IMR-90 (cell line): ENCODE data around the gene RAD51B. TPM values are rescaled to one million over a fixed set of nuclear protein-coding genes. Genes with fewer than 3 reads are reported as not detected.

ENCODE experiments used
- ATAC-seq: fragments of 200-7000 bp; cut with Tn5 transposase; 2 replicates; pipeline ENCODE4 v1.9.1; 2020; ENCODE audit warnings: low read depth, mild to moderate bottlenecking, moderate library complexity
- BruUV-seq: library from RNA; stranded (reverse); fragments of 400-500 nt; replicated peaks from 2 replicates; lab custom pipeline; 2021; lab: Mats Ljungman, UMichigan
- CTCF ChIA-PET: fragments of 300-600 bp; formaldehyde crosslinking; extraction: SDS; loops from one replicate; lab custom pipeline; 2021; ENCODE audit warnings: antibody characterized with exemption; lab: Yijun Ruan, JAX
- POLR2A ChIA-PET: fragments of 300-600 bp; sonication (Branson Sonifier 250); formaldehyde crosslinking; loops from one replicate; lab custom pipeline; 2022; ENCODE audit warnings: antibody characterized with exemption; ENCODE audit not compliant: unreplicated experiment; lab: Charles Lee
- DNase-seq: peaks from one replicate; pipeline ENCODE4 v3.0.0; 2013
- H2AFZ ChIP-seq: replicated peaks from 2 replicates; pipeline ENCODE3; 2013; ENCODE audit warnings: low read length, mild to moderate bottlenecking; ENCODE audit not compliant: poor library complexity
- H2AK5ac ChIP-seq: 2 replicates; pipeline ENCODE4 v1.6.1; 2013; ENCODE audit warnings: low read depth, low read length, inconsistent platforms
- H2AK9ac ChIP-seq: replicated peaks from 2 replicates; pipeline ENCODE3; 2013; ENCODE audit warnings: mild to moderate bottlenecking, low read depth, low read length, moderate library complexity; ENCODE audit not compliant: poor library complexity
- H2BK120ac ChIP-seq: 2 replicates; pipeline ENCODE4 v1.6.1; 2013; ENCODE audit warnings: low read depth, low read length, inconsistent platforms
- H2BK15ac ChIP-seq: 3 replicates; pipeline ENCODE4 v1.6.1; 2013; ENCODE audit warnings: low read depth, low read length, inconsistent platforms
- H2BK20ac ChIP-seq: 2 replicates; pipeline ENCODE4 v1.6.1; 2013; ENCODE audit warnings: low read depth, mild to moderate bottlenecking, inconsistent platforms, low read length, moderate library complexity
- H2BK5ac ChIP-seq: 2 replicates; pipeline ENCODE4 v1.6.1; 2013; ENCODE audit warnings: mild to moderate bottlenecking, low read depth, low read length, inconsistent platforms; ENCODE audit not compliant: poor library complexity, severe bottlenecking
- H3K14ac ChIP-seq: replicated peaks from 2 replicates; pipeline ENCODE4 v1.6.1; 2013; ENCODE audit warnings: low read depth, low read length, inconsistent platforms
- H3K18ac ChIP-seq: 2 replicates; pipeline ENCODE4 v1.6.1; 2013; ENCODE audit warnings: low read depth, low read length, control low read depth
- H3K23ac ChIP-seq: 2 replicates; pipeline ENCODE4 v1.6.1; 2013; ENCODE audit warnings: low read depth, low read length, inconsistent platforms
- H3K27ac ChIP-seq: 2 replicates; pipeline ENCODE4 v1.5.1; 2013; ENCODE audit warnings: mild to moderate bottlenecking, control low read depth, low read length; ENCODE audit not compliant: insufficient read depth
- H3K27me3 ChIP-seq: 2 replicates; pipeline ENCODE4 v1.6.1; 2013; ENCODE audit warnings: low read length; ENCODE audit not compliant: control insufficient read depth, insufficient read depth
- H3K36me3 ChIP-seq: 2 replicates; pipeline ENCODE4 v1.6.1; 2013; ENCODE audit warnings: low read length, mixed read lengths; ENCODE audit not compliant: control insufficient read depth, insufficient read depth
- H3K4ac ChIP-seq: 2 replicates; pipeline ENCODE4 v1.6.1; 2013; ENCODE audit warnings: low read depth, low read length, inconsistent platforms
- H3K4me1 ChIP-seq: 2 replicates; pipeline ENCODE4 v1.6.1; 2013; ENCODE audit warnings: low read length, mixed read lengths; ENCODE audit not compliant: control insufficient read depth, insufficient read depth
- H3K4me2 ChIP-seq: 2 replicates; pipeline ENCODE4 v1.6.1; 2013; ENCODE audit warnings: low read depth, mild to moderate bottlenecking, control low read depth, low read length, moderate library complexity
- H3K4me3 ChIP-seq: 2 replicates; pipeline ENCODE4 v1.5.1; 2013; ENCODE audit warnings: low read depth, mild to moderate bottlenecking, control low read depth, low read length, moderate library complexity; ENCODE audit not compliant: insufficient read depth
- H3K56ac ChIP-seq: 2 replicates; pipeline ENCODE4 v1.6.1; 2013; ENCODE audit warnings: low read length, inconsistent platforms; ENCODE audit not compliant: insufficient read depth; ENCODE audit errors: extremely low read depth
- H3K79me1 ChIP-seq, 2 experiments: 2 replicates each; pipeline ENCODE4 v1.6.1; 2013; ENCODE audit warnings: low read length in 2 of 2, inconsistent platforms in 1 of 2, low read depth in 1 of 2
- H3K9ac ChIP-seq: 2 replicates; pipeline ENCODE4 v1.6.1; 2013; ENCODE audit warnings: low read depth, low read length, control low read depth
- H3K9me1 ChIP-seq: 2 replicates; pipeline ENCODE4 v1.6.1; 2013; ENCODE audit warnings: low read length, inconsistent platforms; ENCODE audit not compliant: insufficient read depth
- H3K9me3 ChIP-seq: 2 replicates; pipeline ENCODE4 v1.6.1; 2013; ENCODE audit warnings: low read length; ENCODE audit not compliant: control insufficient read depth, insufficient read depth
- H4K20me1 ChIP-seq: 2 replicates; pipeline ENCODE4 v1.6.1; 2013; ENCODE audit warnings: low read length, inconsistent platforms; ENCODE audit not compliant: insufficient read depth
- H4K5ac ChIP-seq: 2 replicates; pipeline ENCODE4 v1.6.1; 2013; ENCODE audit warnings: mild to moderate bottlenecking, low read depth, low read length, control low read depth
- H4K8ac ChIP-seq, 2 experiments: 2 replicates each; pipeline ENCODE4 v1.6.1; 2013; ENCODE audit warnings: low read depth in 2 of 2, low read length in 2 of 2, control low read depth in 1 of 2, inconsistent platforms in 1 of 2
- H4K91ac ChIP-seq: 2 replicates; pipeline ENCODE4 v1.6.1; 2013; ENCODE audit warnings: low read depth, low read length, inconsistent platforms; ENCODE audit not compliant: insufficient read depth
- BHLHE40 ChIP-seq: fragments of 150-350 bp; IDR thresholded peaks from 2 replicates; pipeline ENCODE4 v1.6.1; 2016; ENCODE audit warnings: mild to moderate bottlenecking, low read depth, low read length
- CEBPB ChIP-seq: IDR thresholded peaks from 2 replicates; pipeline ENCODE4 v1.6.1; 2012; ENCODE audit warnings: low read depth, low read length, improper control_type of control experiment
- CHD1 ChIP-seq: IDR thresholded peaks from 2 replicates; pipeline ENCODE4 v1.6.1; 2012; ENCODE audit warnings: low read depth, low read length, improper control_type of control experiment
- CTCF ChIP-seq: conservative IDR thresholded peaks from 2 replicates; pipeline ENCODE4 v1.5.1; 2012; ENCODE audit warnings: mild to moderate bottlenecking, low read depth, low read length, improper control_type of control experiment
- ELK1 ChIP-seq: fragments of 150-350 bp; IDR thresholded peaks from 2 replicates; pipeline ENCODE4 v1.6.1; 2016; ENCODE audit warnings: low read depth, mild to moderate bottlenecking, low read length, moderate library complexity, borderline replicate concordance
- FOS ChIP-seq: fragments of 150-350 bp; IDR thresholded peaks from 2 replicates; pipeline ENCODE4 v1.6.1; 2016; ENCODE audit warnings: low read depth, low read length
- MAFK ChIP-seq: IDR thresholded peaks from 2 replicates; pipeline ENCODE4 v1.6.1; 2012; ENCODE audit warnings: low read depth, low read length, improper control_type of control experiment
- MAZ ChIP-seq: IDR thresholded peaks from 2 replicates; pipeline ENCODE4 v1.6.1; 2012; ENCODE audit warnings: low read depth, mild to moderate bottlenecking, low read length, improper control_type of control experiment, moderate library complexity, borderline replicate concordance
- MXI1 ChIP-seq: IDR thresholded peaks from 2 replicates; pipeline ENCODE4 v1.6.1; 2012; ENCODE audit warnings: low read depth, mild to moderate bottlenecking, low read length, moderate library complexity, borderline replicate concordance
- NFE2L2 ChIP-seq: fragments of 150-350 bp; IDR thresholded peaks from 2 replicates; pipeline ENCODE4 v1.6.1; 2016; ENCODE audit warnings: low read depth, mild to moderate bottlenecking, low read length
- POLR2A ChIP-seq: IDR thresholded peaks from 2 replicates; pipeline ENCODE4 v1.6.1; 2012; ENCODE audit warnings: mild to moderate bottlenecking, low read depth, low read length
- RAD21 ChIP-seq: IDR thresholded peaks from 2 replicates; pipeline ENCODE4 v1.6.1; 2012; ENCODE audit warnings: low read length, improper control_type of control experiment
- RCOR1 ChIP-seq: IDR thresholded peaks from 2 replicates; pipeline ENCODE4 v1.6.1; 2012; ENCODE audit warnings: mild to moderate bottlenecking, low read length, improper control_type of control experiment; ENCODE audit not compliant: insufficient replicate concordance
- RFX5 ChIP-seq: IDR thresholded peaks from 2 replicates; pipeline ENCODE4 v1.8.0; 2012; ENCODE audit warnings: low read depth, mild to moderate bottlenecking, low read length, moderate library complexity
- SMC3 ChIP-seq: fragments of 150-350 bp; IDR thresholded peaks from 2 replicates; pipeline ENCODE4 v1.6.1; 2016; ENCODE audit warnings: low read depth, mild to moderate bottlenecking, antibody characterized with exemption, low read length, moderate library complexity
- USF2 ChIP-seq: fragments of 150-350 bp; IDR thresholded peaks from 2 replicates; pipeline ENCODE4 v1.6.1; 2017; ENCODE audit warnings: mild to moderate bottlenecking, antibody characterized with exemption, low read length, low read depth
- WGBS, 2 experiments: methylation state at CpG; one replicate each; pipeline versions ENCODE4 v1.1.5 to v1.1.7; 2013; ENCODE audit warnings: missing lambda C conversion rate in 2 of 2; ENCODE audit not compliant: insufficient read length in 1 of 2; ENCODE audit errors: extremely low coverage in 2 of 2; 5-methylcytosine and 5-hydroxymethylcytosine counted together
- dilution Hi-C: fragments of 300-500 bp; cut with HindIII; formaldehyde crosslinking; loops from one replicate; pipeline ENCODE4 v1.14.3; 2018; ENCODE audit warnings: low sequenced_read_pairs; ENCODE audit not compliant: unreplicated experiment
- in situ Hi-C: fragments of 300-500 bp; cut with MboI; formaldehyde crosslinking; loops from 3 replicates; pipeline ENCODE4 v1.14.3; 2019; ENCODE audit warnings: low sequenced_read_pairs, inconsistent platforms, mixed read lengths
- intact Hi-C: fragments of 100-400 bp; cut with micrococcal nuclease; formaldehyde crosslinking; loops from 2 replicates; pipeline ENCODE4 v1.10.0; 2022
- polyA plus RNA-seq, 3 experiments: library from polyadenylated mRNA; depleted of rRNA; stranded (reverse); fragments of >200 nt; gene quantifications; 2 replicates each; pipeline ENCODE4 v1.2.3, GENCODE V29; 2012; ENCODE audit warnings: low replicate concordance in 1 of 3
- total RNA-seq: library from RNA; depleted of rRNA; stranded (reverse); fragments of >200 nt; gene quantifications from 2 replicates; pipeline ENCODE4 v1.2.3, GENCODE V29; 2012

RAD51B gene
- total and polyA plus RNA-seq, 2 of the 4 experiments (the other 2 are of a cell fraction): 5.1 to 18.8 TPM

- Histone ChIP-seq H3K4me3 (no peak overlapping the region), H4K91ac (no peak overlapping the region), H3K14ac (no peak overlapping the region), H3K18ac (no peak overlapping the region), H2BK5ac (no peak overlapping the region), H3K4ac (no peak overlapping the region; the same call in 1 of the 2 replicates), H3K9me3 (no peaks in the 10 kb centered on the region), H3K79me1 (no peaks in the 10 kb centered on the region; a peak in 1 of 4 replicates), H3K9ac (no peak overlapping the region), H4K5ac (no peak overlapping the region), H2AK9ac (no peak overlapping the region), H3K4me1 (peaks cover 13% of the 10 kb centered on the region), H2BK120ac (no peak overlapping the region), H2BK20ac (no peak overlapping the region), H2AFZ (no peak overlapping the region), H3K4me2 (no peak overlapping the region), H3K27me3 (no peaks in the 10 kb centered on the region), H4K8ac (no peak overlapping the region), H3K23ac (no peak overlapping the region), H2BK15ac (0 out of 3 replicates have a peak overlapping the region, but pooled peaks have one; percentile 14), H3K56ac (no peak overlapping the region), H2AK5ac (no peak overlapping the region), H3K9me1 (peaks cover 3% of the 10 kb centered on the region), H3K27ac (no peak overlapping the region), H3K36me3 (no peaks in the 10 kb centered on the region), H4K20me1 (no peaks in the 10 kb centered on the region; the same call in 1 of the 2 replicates)
- no peak for ATAC-seq
- TF ChIP-seq USF2: no peak
- no peak for TF ChIP-seq NFE2L2
- no peak for TF ChIP-seq CHD1
- TF ChIP-seq CTCF: no peak
- TF ChIP-seq BHLHE40: no peak
- TF ChIP-seq SMC3: no peak
- no peak for TF ChIP-seq FOS
- no peak for TF ChIP-seq RFX5
- TF ChIP-seq MXI1: no peak
- TF ChIP-seq MAFK: no peak
- no peak for TF ChIP-seq ELK1
- TF ChIP-seq MAZ: no peak
- no peak for TF ChIP-seq CEBPB
- no peak for TF ChIP-seq POLR2A
- TF ChIP-seq RCOR1: no peak
- TF ChIP-seq RAD21: no peak
- 80% methylated on average over 2 of the region's 3 CpGs; no CpG with 5 or more reads in 1 of the 2 experiments for WGBS, 2 experiments
- POLR2A ChIA-PET: no interaction called here
- CTCF ChIA-PET: no interaction called here
- no peak for DNase-seq
- dilution Hi-C loops (no loop called here), intact Hi-C loops (no loop called here), in situ Hi-C loops (no loop called here)
- BruUV-seq: no TSS peak
Measured at GRCh38 chr14:68177728-68178127, 358.1 kb downstream of the RAD51B start.
